ENCODE measurements around the gene OR2C1. TPM values are rescaled to one million over a fixed set of nuclear protein-coding genes. Genes with fewer than 3 reads are reported as not detected.

The OR2C1 gene
- total RNA-seq, 4 donors from 2014 or later: 0.44 TPM; not detected in 3

GRCh38 chr16:3328643-3329042 is 27.0 kb upstream of the OR2C1 start:
- TF ChIP-seq, protein P1, sequence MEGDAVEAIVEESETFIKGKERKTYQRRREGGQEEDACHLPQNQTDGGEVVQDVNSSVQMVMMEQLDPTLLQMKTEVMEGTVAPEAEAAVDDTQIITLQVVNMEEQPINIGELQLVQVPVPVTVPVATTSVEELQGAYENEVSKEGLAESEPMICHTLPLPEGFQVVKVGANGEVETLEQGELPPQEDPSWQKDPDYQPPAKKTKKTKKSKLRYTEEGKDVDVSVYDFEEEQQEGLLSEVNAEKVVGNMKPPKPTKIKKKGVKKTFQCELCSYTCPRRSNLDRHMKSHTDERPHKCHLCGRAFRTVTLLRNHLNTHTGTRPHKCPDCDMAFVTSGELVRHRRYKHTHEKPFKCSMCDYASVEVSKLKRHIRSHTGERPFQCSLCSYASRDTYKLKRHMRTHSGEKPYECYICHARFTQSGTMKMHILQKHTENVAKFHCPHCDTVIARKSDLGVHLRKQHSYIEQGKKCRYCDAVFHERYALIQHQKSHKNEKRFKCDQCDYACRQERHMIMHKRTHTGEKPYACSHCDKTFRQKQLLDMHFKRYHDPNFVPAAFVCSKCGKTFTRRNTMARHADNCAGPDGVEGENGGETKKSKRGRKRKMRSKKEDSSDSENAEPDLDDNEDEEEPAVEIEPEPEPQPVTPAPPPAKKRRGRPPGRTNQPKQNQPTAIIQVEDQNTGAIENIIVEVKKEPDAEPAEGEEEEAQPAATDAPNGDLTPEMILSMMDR (IDR thresholded peaks at IDR 0.05; ENCODE audit: low read depth): no peak

- TF ChIP-seq, protein P1 (IDR thresholded peaks at IDR 0.05; ENCODE audit: low read depth): no peak
These were observed 9.6 kb upstream of the OR2C1 start for GRCh38 chr16:3346041-3346440.

- TF ChIP-seq, protein P1 (IDR thresholded peaks at IDR 0.05; ENCODE audit: low read depth): no peak
These were observed 8.1 kb upstream of the OR2C1 start for GRCh38 chr16:3347586-3347985.

DNA sequence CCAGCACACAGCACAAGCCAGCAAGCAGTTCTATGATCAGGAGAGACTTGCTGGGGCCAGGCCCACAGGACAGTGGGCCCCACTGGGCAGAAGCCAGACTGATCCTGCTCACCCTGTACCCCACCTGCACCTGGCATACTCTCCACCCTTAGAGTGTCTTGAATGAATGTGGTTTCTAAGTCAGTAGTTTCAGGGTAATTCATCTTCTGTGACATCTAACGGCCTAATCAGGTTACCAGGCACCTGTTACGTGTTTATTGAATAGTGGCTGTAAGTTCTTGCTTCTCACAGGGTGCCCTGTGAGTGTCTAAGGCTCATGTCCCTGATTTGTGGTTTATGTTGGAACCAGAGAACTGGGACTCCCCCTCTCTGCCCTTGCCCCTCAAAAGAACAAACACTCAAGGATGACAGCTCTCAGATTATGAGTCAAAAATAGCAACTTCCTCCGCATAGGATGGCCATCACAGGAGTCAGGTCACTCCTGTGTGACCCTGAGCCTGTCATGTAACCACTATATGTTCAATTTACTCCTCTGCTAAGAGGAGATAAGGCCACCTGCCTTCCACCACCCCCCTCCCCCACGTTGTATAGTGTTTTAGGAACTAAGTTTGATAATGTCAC is 7.0 kb upstream of the OR2C1 start:
- TF ChIP-seq, protein P1 (IDR thresholded peaks at IDR 0.05; ENCODE audit: low read depth): no peak

GRCh38 chr16:3349175-3349574 is 6.5 kb upstream of the OR2C1 start:
- TF ChIP-seq, protein P1 (IDR thresholded peaks at IDR 0.05; ENCODE audit: low read depth): no peak

DNA sequence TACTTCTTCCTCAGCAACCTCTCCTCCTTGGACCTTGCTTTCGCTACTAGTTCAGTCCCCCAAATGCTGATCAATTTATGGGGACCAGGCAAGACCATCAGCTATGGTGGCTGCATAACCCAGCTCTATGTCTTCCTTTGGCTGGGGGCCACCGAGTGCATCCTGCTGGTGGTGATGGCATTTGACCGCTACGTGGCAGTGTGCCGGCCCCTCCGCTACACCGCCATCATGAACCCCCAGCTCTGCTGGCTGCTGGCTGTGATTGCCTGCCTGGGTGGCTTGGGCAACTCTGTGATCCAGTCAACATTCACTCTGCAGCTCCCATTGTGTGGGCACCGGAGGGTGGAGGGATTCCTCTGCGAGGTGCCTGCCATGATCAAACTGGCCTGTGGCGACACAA is 429 bp downstream of the OR2C1 start:
- TF ChIP-seq, protein P1 (IDR thresholded peaks at IDR 0.05; ENCODE audit: low read depth): no peak

GRCh38 chr16:3358871-3359270 is 3.2 kb downstream of the OR2C1 start:
- TF ChIP-seq, protein P1 (IDR thresholded peaks at IDR 0.05; ENCODE audit: low read depth): no peak

Data from subcutaneous adipose tissue (tissue), 4 donors.